ENCODE results near the gene ROCK2.

GRCh38 chr2:11141319-11141718, 203.1 kb downstream of the ROCK2 start:
- TF ChIP-seq CTCF (IDR thresholded peaks at IDR 0.05 in 4 of 5, conservative IDR thresholded peaks at IDR 0.05 in 1 of 5) (no peak), POLR2A (IDR thresholded peaks at IDR 0.05) (no peak)
